Hepatocyte (in vitro differentiated cells): ENCODE measurements around the gene ABCB11. TPM values are rescaled to one million over a fixed set of nuclear protein-coding genes. Genes with fewer than 3 reads are reported as not detected.

Experiments
- DNase-seq: peaks from one replicate; pipeline ENCODE4 v3.0.0-alpha.2; 2016; ENCODE audit warnings: low spot score
- H2AFZ ChIP-seq: fragments of 200-600 bp; sonication (generic); 2 replicates; pipeline ENCODE4 v1.6.0; 2016; ENCODE audit warnings: antibody characterized with exemption, mild to moderate bottlenecking
- H3K27ac ChIP-seq: fragments of 200-600 bp; sonication (generic); 2 replicates; pipeline ENCODE4 v1.5.1; 2016; ENCODE audit warnings: mild to moderate bottlenecking
- H3K27me3 ChIP-seq: fragments of 200-600 bp; sonication (generic); 2 replicates; pipeline ENCODE4 v1.6.1; 2016
- H3K36me3 ChIP-seq: fragments of 200-600 bp; sonication (generic); replicated peaks from 2 replicates; pipeline ENCODE4 v1.5.1; 2016; ENCODE audit warnings: low read depth; ENCODE audit not compliant: insufficient read depth
- H3K4me1 ChIP-seq: fragments of 200-600 bp; sonication (generic); 2 replicates; pipeline ENCODE4 v1.5.1; 2016; ENCODE audit warnings: mild to moderate bottlenecking, moderate library complexity; ENCODE audit not compliant: insufficient read depth
- H3K4me2 ChIP-seq: fragments of 200-600 bp; sonication (generic); 2 replicates; pipeline ENCODE4 v1.6.0; 2016
- H3K4me3 ChIP-seq: fragments of 200-600 bp; sonication (generic); 2 replicates; pipeline ENCODE4 v1.5.1; 2016; ENCODE audit warnings: mild to moderate bottlenecking
- H3K79me2 ChIP-seq: fragments of 200-600 bp; sonication (generic); 2 replicates; pipeline ENCODE4 v1.6.0; 2017; ENCODE audit warnings: mild to moderate bottlenecking
- H3K9me2 ChIP-seq: fragments of 200-600 bp; sonication (generic); replicated peaks from 2 replicates; pipeline ENCODE4 v1.6.0; 2017; ENCODE audit warnings: mild to moderate bottlenecking; ENCODE audit not compliant: insufficient read depth
- H3K9me3 ChIP-seq: fragments of 200-600 bp; sonication (generic); 2 replicates; pipeline ENCODE4 v1.5.1; 2016; ENCODE audit warnings: low read depth, mild to moderate bottlenecking
- H4K20me1 ChIP-seq: fragments of 200-600 bp; sonication (generic); 2 replicates; pipeline ENCODE4 v1.6.0; 2016; ENCODE audit warnings: mild to moderate bottlenecking; ENCODE audit not compliant: insufficient read depth, poor library complexity, severe bottlenecking
- EZH2 ChIP-seq: fragments of 200-600 bp; sonication (generic); IDR thresholded peaks from 2 replicates; pipeline ENCODE4 v1.6.1; 2016; ENCODE audit warnings: antibody characterized with exemption, mild to moderate bottlenecking, borderline replicate concordance
- EZH2phosphoT487 ChIP-seq: fragments of 200-600 bp; sonication (generic); IDR thresholded peaks from one replicate; pipeline ENCODE4 v1.6.1; 2018; ENCODE audit warnings: antibody characterized with exemption, mild to moderate bottlenecking, low read depth, moderate library complexity; ENCODE audit not compliant: unreplicated experiment, severe bottlenecking
- WGBS: methylation state at CpG from one replicate; pipeline ENCODE4 v1.1.6; 2016; ENCODE audit warnings: low lambda C conversion rate; ENCODE audit errors: missing lambda C conversion rate; 5-methylcytosine and 5-hydroxymethylcytosine counted together
- polyA plus RNA-seq: library from polyadenylated mRNA; unstranded; fragments of >200 nt; fragmentation: Nextera tagmentation; extraction: Ambion mirVana; gene quantifications from 2 replicates; pipeline ENCODE4 v1.2.1, GENCODE V29; 2016
- total RNA-seq: library from RNA; depleted of rRNA; stranded (reverse); fragments of >200 nt; gene quantifications from 2 replicates; pipeline ENCODE4 v1.2.3, GENCODE V29; 2014
- TF ChIP-seq, protein P1 (sequence below): fragments of 200-600 bp; sonication (generic); IDR thresholded peaks from 2 replicates; pipeline ENCODE4 v1.5.1; 2016; ENCODE audit warnings: antibody characterized with exemption, mild to moderate bottlenecking; ENCODE audit not compliant: poor library complexity

The ABCB11 gene
- total and polyA plus RNA-seq, 2 experiments from 2014 or later, result 2.0 to 9.2 TPM

DNA sequence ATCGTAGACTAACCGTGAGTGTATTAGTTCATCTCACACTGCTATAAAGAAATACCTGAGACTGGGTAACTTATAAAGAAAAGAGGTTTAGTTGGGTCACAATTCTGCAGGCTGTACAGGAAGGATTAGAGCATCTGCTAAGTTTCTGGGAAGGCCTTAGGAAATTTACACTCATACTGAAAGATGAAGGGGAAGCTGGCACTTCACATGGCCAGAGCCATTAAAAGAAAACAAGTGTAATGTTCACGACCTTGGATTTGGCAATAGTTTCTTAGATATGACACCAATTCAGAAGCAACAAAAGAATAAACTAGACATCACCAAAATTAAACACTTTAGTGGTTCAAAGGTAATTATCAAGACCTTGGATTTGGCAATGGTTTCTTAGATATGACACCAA, 23.8 kb downstream of the ABCB11 start:
- Histone ChIP-seq H3K27me3 (no peaks in the 10 kb centered on the region), H2AFZ (no peak overlapping the region), H3K4me3 (no peak overlapping the region), H3K36me3 (no peaks in the 10 kb centered on the region), H3K27ac (no peak overlapping the region), H3K79me2 (no peaks in the 10 kb centered on the region), H4K20me1 (no peaks in the 10 kb centered on the region), H3K9me2 (no peaks in the 10 kb centered on the region), H3K4me2 (no peak overlapping the region), H3K4me1 (peaks cover 13% of the 10 kb centered on the region), H3K9me3 (no peaks in the 10 kb centered on the region)
- no peak for DNase-seq
- TF ChIP-seq, protein P1, sequence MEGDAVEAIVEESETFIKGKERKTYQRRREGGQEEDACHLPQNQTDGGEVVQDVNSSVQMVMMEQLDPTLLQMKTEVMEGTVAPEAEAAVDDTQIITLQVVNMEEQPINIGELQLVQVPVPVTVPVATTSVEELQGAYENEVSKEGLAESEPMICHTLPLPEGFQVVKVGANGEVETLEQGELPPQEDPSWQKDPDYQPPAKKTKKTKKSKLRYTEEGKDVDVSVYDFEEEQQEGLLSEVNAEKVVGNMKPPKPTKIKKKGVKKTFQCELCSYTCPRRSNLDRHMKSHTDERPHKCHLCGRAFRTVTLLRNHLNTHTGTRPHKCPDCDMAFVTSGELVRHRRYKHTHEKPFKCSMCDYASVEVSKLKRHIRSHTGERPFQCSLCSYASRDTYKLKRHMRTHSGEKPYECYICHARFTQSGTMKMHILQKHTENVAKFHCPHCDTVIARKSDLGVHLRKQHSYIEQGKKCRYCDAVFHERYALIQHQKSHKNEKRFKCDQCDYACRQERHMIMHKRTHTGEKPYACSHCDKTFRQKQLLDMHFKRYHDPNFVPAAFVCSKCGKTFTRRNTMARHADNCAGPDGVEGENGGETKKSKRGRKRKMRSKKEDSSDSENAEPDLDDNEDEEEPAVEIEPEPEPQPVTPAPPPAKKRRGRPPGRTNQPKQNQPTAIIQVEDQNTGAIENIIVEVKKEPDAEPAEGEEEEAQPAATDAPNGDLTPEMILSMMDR, result no peak
- TF ChIP-seq EZH2, result no peak
- TF ChIP-seq EZH2phosphoT487, result no peak
- 92% methylated on average over 3 of the region's 3 CpGs for WGBS

DNA sequence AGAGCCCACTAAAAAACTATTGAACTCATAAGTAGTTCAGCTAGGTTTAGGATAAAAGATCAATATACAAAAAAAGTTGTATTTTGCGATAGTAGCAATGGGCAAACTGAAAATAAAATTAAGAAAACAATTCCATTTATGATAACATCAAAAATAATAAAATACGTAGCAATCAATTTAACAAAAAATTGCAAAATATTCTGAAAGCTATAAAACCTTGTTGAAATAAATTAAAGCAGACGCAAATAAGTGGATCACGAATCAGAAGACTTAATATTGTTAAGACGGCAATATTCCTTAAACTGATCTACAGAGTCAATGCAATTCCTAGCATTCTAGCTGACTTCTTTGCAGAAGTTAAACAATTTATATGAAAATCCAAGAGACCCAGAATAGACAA, 24.5 kb downstream of the ABCB11 start:
- Histone ChIP-seq H3K79me2 (no peaks in the 10 kb centered on the region), H3K9me2 (no peaks in the 10 kb centered on the region), H3K36me3 (no peaks in the 10 kb centered on the region), H3K4me1 (peaks cover 10% of the 10 kb centered on the region), H4K20me1 (no peaks in the 10 kb centered on the region), H3K27ac (no peak overlapping the region), H3K4me2 (no peak overlapping the region), H2AFZ (no peak overlapping the region), H3K27me3 (no peaks in the 10 kb centered on the region), H3K4me3 (no peak overlapping the region), H3K9me3 (no peaks in the 10 kb centered on the region)
- no peak for TF ChIP-seq EZH2phosphoT487
- no peak for TF ChIP-seq EZH2
- TF ChIP-seq, protein P1, result no peak
- no peak for DNase-seq
- WGBS, result 96% methylated on average over 5 of the region's 5 CpGs

DNA sequence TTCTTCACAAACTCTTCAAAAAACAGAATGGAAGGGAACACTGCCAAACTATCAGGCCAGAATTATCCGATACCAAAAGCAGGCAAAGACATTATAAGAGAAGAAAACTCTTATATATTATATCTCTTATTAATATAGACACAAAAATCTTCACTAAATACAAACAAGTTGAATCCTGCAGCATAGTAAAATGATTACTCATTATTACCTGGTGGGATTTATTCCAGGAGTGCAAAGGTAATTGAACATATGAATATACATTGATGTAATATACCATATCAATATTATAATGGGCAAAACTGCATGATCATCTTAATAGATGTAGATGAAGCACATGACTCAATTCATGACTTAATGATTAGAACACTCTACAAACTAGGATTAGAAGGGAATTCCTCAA, 25.1 kb downstream of the ABCB11 start:
- no peak overlapping the region for H3K4me2 ChIP-seq
- no peaks in the 10 kb centered on the region for H4K20me1 ChIP-seq
- H3K4me1 ChIP-seq, result peaks cover 3% of the 10 kb centered on the region
- DNase-seq, result no peak
- no peaks in the 10 kb centered on the region for H3K27me3 ChIP-seq
- no peaks in the 10 kb centered on the region for H3K9me3 ChIP-seq
- H3K36me3 ChIP-seq, result no peaks in the 10 kb centered on the region
- no peaks in the 10 kb centered on the region for H3K9me2 ChIP-seq
- no peak for TF ChIP-seq EZH2
- no peak for TF ChIP-seq EZH2phosphoT487
- TF ChIP-seq, protein P1, result no peak
- no peak overlapping the region for H2AFZ ChIP-seq
- H3K4me3 ChIP-seq, result no peak overlapping the region
- no peaks in the 10 kb centered on the region for H3K79me2 ChIP-seq
- H3K27ac ChIP-seq, result no peak overlapping the region
- 91% methylated on average over 1 of the region's 1 CpG for WGBS
